NCI-H774 (cell line): Measurements from ENCODE around the gene FBXO11.

Source experiments
- DNase-seq: peaks from one replicate; lab custom pipeline; 2025; lab: John Stamatoyannopoulos, UW

FBXO11 gene

GRCh38 chr2:47783486-47784351 is 122.6 kb downstream of the FBXO11 start:
- peak; percentile 74 for DNase-seq

DNA sequence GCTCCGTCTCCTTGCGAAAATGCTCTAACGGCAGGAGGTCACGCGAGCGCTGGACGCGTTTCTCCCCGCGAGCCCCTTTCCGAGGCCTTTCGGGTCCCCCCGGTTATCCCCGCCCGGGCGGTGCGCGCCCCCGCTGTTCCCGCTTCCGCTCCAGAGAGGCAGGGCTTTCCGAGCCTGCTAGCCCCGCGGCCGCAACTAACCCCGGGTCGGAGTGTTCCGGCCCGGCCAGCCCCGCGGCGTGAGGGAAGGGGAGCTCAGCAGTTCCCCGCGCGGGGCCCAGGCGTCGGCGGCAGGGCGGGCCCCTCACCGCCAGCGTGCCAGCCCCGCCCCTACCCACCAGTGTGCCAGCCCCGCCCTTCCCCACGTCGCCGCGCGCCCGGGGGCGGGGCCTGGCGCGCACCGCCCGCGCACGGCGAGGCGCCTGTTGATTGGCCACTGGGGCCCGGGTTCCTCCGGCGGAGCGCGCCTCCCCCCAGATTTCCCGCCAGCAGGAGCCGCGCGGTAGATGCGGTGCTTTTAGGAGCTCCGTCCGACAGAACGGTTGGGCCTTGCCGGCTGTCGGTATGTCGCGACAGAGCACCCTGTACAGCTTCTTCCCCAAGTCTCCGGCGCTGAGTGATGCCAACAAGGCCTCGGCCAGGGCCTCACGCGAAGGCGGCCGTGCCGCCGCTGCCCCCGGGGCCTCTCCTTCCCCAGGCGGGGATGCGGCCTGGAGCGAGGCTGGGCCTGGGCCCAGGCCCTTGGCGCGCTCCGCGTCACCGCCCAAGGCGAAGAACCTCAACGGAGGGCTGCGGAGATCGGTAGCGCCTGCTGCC is 123.4 kb downstream of the FBXO11 start, which contains the start of gene MSH6:
Gene MSH6 (plus strand): TSS at position 475 of the 815 bp plus-strand sequence. CDS start 89 bp downstream, at position 564.
- peak; percentile 89 for DNase-seq

GRCh38 chr2:47782381-47782670 is 124.0 kb downstream of the FBXO11 start:
- no peak for DNase-seq

- no peak for DNase-seq
Measured at GRCh38 chr2:47779426-47779790, 126.9 kb downstream of the FBXO11 start.

DNA sequence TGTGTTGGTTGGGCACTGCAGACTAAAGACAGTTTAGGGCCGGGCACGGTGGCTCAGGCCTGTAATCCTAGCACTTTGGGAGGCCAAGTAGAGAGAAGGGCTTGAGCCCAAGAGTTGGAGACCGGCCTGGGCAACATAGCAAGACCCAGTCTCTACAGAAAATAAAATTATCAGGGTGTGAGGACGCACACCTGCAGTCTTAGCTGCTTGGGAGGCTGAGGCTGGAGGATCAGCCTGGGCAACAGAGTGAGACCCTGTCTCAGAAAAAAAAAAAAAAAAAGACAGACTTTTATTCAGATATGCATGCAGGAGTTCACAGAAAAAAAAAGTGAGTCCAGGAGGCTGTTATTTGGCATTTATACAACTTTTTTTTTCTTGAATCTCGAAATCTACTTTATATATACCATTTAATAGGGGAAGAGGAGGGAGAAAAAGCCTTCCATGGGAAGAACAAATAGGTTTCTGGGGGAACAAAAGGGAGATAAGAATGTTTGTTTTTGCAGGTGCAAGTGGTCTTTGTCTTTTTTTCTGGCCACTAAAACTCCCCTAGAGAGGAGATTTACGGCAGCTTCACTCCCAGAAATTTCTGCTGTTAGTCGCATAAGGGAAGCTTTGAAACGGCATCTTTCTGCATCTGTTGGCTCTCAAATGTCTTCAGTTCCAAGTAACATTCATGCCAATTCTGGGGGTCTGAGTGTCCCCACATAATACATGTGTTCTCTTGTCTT is 127.4 kb downstream of the FBXO11 start:
- no peak for DNase-seq

GRCh38 chr2:47777277-47777937 is 128.9 kb downstream of the FBXO11 start:
- no peak for DNase-seq

DNA sequence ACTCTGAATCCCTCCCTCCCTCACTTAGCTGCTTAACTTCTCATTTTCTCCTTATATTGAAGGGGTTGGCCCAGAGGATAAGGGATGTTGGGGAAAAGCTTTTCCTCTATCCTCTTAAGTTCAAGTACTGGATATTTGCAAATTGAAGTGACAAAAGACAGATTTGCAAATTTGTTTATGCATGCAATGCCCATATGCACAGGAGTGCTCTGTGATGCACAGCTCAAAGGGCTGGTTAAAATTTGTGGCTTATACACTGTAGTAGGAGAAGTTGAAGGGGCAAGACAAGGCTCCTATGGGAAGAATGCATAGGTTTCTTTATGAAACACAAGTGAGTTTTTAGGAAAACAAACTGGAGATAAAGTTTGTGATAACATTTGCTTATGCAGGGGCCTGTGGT is 131.7 kb downstream of the FBXO11 start:
- no peak for DNase-seq

- no peak for DNase-seq
Measured at GRCh38 chr2:47772343-47772742, 134.0 kb downstream of the FBXO11 start.

- DNase-seq, result peak; percentile 3
Measured at GRCh38 chr2:47771211-47771610, 135.1 kb downstream of the FBXO11 start.

DNA sequence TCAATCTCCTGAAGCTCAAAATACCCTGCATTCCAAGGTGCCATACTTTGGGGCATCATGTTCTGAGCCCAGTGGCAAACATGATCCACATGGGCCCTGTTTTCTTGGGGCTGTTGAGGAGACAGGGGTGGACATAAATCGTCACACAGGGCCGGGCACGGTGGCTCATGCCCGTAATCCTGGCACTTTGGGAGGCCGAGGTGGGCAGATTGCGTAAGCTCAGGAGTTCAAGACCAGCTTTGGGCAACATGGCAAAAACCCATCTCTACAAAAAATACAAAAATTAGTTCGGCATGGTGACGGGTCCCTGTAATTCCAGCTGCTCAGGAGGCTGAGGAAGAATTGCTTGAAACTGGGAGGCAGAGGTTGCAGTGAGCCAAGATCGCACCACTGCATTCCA is 137.0 kb downstream of the FBXO11 start:
- no peak for DNase-seq

DNA sequence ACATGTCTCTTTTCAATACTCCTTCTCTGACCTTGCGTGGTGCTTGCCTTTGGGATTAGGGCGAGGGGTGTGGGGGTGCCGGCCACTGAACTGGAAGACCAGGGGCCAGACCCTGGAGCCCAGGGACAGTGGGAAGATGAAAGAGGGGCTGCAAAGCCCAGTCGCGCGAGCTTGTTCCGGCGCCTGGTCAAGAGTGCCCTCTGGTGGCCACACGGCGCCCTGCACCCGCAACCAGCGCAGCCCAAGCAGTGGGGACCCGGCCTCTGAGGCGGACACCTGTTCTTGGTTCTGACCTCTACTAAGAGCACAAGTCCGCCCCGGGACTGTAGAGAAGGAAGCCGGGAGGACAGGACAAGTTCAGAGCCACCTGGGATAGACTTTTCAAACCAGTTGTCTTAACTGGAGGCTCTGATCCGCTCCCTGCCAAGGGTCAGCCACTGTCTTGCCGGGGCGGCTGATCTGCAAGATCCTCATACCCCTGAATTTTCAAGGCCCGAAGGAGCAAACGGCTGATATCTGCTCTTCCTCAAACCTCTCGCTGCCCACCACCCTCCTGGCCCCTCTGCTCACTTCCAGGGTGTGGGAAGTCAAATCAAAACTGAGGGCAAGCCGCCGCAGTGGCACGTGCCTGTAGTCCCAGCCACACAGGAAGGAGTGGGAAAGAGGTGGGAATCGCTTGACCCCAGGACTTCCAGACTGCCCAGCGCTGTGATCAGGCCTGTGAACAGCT is 138.3 kb downstream of the FBXO11 start:
- peak; percentile 5 for DNase-seq

- no peak for DNase-seq
Measured at GRCh38 chr2:47767497-47767844, 138.8 kb downstream of the FBXO11 start.

GRCh38 chr2:47751856-47752414 is 154.4 kb downstream of the FBXO11 start:
- DNase-seq, result no peak

- no peak for DNase-seq
Measured at GRCh38 chr2:47747878-47748277, 158.4 kb downstream of the FBXO11 start.

GRCh38 chr2:47744074-47744473 is 162.2 kb downstream of the FBXO11 start:
- no peak for DNase-seq

- DNase-seq, result no peak
Measured at GRCh38 chr2:47741637-47742036, 164.7 kb downstream of the FBXO11 start.

DNA sequence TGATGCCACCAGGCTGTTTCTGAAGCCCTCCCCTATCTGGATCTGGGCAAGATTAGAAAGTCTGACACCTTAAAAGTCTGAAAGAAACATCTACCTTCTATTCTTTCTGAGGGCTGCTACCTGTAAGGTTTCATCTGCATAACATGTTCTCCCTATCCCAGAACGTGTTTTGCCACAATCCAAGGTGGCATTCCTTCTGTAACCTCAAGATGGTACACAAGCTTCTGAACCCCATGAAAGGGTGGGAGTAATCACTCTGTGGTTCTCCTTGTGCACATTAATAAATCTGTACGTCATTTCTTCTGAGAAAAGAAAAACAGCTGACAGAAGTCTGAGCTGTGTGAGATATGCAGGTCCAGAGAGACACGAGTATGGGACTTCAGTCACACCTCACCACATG is 165.2 kb downstream of the FBXO11 start:
- no peak for DNase-seq
